Measurements from ENCODE around the gene BCKDHA. TPM values are rescaled to one million over a fixed set of nuclear protein-coding genes. Genes with fewer than 3 reads are reported as not detected.

The BCKDHA gene
- 51.0 TPM for total RNA-seq
- long read RNA-seq, transcript BCKDHA-201 (9 exons, 2,103 nt), result major isoform, 206 of 255 reads
- long read RNA-seq, partial matches to known transcripts, result 29 of 255 reads
- long read RNA-seq, other reads (novel, unspliced or antisense), result 20 of 255 reads

DNA sequence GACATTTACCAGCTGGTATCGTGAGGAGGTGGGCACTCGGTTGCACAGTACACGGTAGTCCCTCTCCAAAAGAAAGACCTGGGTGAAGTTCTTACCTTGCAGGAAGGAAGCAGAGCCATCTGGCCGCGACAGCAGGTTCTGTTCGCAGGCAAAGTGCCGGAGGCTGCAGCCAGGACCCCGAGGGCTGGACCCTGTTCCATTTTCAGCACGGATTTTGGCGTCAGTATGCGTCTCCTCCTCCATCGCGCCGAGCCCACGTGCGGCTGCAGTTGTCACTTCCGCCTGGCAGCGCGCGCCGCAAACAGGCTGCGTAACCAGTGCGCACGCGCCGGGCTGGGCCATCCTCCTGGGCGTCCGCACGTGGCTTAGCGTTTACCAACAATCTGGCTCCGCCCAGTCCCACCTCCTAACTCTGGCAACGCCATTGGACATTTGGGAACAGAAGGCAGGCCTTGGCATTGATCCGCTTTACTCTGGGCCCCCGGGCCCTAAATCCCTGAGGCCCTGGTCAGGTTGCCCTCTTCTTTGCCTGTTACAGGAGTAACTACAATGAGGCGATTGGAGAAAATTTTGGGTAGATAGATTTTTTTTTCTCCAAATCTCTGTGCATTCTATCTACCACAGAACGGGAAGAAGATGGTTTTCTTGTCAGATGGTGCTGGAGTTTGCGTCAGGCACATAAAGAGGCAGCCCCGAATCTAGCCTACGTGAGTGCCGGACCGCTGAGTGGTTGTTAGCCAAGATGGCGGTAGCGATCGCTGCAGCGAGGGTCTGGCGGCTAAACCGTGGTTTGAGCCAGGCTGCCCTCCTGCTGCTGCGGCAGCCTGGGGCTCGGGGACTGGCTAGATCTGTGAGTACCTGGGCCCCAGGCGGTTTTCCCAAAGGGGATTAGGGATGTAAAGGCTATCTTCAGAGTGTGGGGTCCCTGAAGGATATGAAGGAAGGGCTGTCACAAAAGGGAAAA lies at the start of gene BCKDHA, which contains the start of gene EXOSC5:
BCKDHA (plus strand) TSS at position 733 of the 964 bp plus-strand sequence; CDS start at position 743, 10 bp downstream.
EXOSC5 (minus strand) TSS at position 274 of the 964 bp plus-strand sequence; CDS start at position 243, 31 bp downstream.
- intact Hi-C loops (cut with micrococcal nuclease), result no loop called here
- H3K27ac ChIP-seq (replicated peaks), result peak within 1 kb of the TSS; percentile 96
- peak; percentile 99 for DNase-seq
- TF ChIP-seq, protein P1, sequence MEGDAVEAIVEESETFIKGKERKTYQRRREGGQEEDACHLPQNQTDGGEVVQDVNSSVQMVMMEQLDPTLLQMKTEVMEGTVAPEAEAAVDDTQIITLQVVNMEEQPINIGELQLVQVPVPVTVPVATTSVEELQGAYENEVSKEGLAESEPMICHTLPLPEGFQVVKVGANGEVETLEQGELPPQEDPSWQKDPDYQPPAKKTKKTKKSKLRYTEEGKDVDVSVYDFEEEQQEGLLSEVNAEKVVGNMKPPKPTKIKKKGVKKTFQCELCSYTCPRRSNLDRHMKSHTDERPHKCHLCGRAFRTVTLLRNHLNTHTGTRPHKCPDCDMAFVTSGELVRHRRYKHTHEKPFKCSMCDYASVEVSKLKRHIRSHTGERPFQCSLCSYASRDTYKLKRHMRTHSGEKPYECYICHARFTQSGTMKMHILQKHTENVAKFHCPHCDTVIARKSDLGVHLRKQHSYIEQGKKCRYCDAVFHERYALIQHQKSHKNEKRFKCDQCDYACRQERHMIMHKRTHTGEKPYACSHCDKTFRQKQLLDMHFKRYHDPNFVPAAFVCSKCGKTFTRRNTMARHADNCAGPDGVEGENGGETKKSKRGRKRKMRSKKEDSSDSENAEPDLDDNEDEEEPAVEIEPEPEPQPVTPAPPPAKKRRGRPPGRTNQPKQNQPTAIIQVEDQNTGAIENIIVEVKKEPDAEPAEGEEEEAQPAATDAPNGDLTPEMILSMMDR (IDR thresholded peaks at IDR 0.05; ENCODE audit: borderline replicate concordance), result peak; percentile 9
- peaks cover 68% of the 10 kb centered on the region for H3K4me1 ChIP-seq
- no peaks in the 10 kb centered on the region for H3K27me3 ChIP-seq (ENCODE audit: low read depth)
- no peaks in the 10 kb centered on the region for H3K9me3 ChIP-seq (replicated peaks)
- H3K36me3 ChIP-seq, result peaks cover 5% of the 10 kb centered on the region
- H3K4me3 ChIP-seq, result peak within 1 kb of the TSS; percentile 99

DNA sequence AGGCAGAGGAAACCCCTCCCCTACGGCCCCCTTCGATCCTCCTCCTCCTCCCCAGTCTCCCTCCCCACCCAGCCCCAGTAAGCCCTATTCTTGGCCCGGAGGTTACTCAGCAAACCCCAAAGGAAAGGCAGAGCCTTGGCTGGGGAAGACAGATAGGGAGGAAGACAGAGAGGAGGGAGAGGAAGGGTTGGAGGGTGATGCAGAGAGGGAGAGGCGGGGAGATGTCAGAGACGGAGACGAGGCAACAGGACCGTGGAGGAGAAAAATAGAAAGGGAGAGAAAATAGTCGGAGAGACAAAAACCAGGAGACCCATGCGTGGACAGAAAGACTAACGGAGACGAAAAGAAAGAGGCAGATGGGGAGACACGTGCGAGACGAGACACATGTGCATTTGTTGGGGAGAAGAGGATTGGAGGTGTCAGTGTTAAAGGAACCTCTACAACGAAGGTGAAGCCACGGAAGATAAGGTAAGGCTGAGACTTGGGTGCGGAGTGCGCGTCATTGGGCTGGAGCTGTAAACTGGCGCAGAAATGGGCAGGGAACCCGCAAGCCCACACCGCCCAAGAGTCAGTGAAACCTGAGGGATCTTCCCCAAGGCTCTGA lies 46.8 kb upstream of the BCKDHA start:
- Histone ChIP-seq H3K27ac (replicated peaks) (peak overlapping the region; percentile 94), H3K4me1 (peaks cover 70% of the 10 kb centered on the region), H3K27me3 (ENCODE audit: low read depth) (peaks cover 13% of the 10 kb centered on the region), H3K4me3 (peak overlapping the region; percentile 93), H3K36me3 (peaks cover 16% of the 10 kb centered on the region), H3K9me3 (replicated peaks) (no peaks in the 10 kb centered on the region)
- intact Hi-C loops (cut with micrococcal nuclease), result no loop called here
- DNase-seq, result no peak
- TF ChIP-seq, protein P1 (IDR thresholded peaks at IDR 0.05; ENCODE audit: borderline replicate concordance), result no peak

DNA sequence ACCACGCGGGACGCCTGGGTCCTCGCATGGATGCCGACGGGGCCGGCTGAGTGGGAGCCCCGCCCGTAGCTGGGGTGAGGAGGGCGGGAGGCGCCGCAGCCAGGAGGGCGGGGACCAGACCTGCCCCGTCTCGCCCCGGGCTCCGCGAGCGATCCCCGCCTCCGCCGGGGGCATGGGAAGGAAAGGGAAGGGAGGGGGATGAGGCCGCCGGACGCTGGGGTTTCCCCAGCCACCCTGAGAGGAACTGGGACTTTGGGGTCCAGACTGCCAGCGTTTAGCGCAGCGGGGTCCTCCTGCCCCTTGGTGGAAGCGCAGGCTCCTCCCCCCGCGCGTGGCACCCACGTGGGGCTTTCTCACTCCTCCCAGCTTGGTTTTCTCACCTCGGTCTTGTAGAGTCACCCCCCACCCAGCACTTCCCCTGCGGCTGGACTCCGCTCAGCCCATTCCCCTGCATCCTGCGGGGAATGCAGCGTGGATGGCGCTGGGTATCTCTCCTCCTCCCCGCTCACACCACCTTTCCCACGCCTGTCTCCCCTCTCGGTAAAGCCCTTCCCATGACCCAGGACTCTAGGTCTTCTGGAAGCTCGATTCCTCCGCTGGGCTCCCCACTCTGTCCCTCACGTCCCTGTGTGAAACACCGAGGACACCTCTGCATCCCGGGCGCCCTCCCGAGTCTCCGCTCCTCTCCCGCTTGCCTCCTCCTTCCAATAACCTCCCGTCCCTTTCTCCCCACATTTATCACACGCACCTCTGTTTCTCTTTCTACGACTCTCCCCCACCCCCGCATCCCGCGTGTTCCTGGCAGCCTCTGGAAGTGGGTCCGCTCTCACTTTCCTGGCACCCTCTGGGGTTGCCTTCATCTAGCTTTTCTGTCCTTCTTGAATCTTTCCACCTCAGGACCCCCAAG lies 46.0 kb upstream of the BCKDHA start:
- Histone ChIP-seq H3K36me3 (peaks cover 16% of the 10 kb centered on the region), H3K4me3 (peak overlapping the region; percentile 93), H3K4me1 (peaks cover 74% of the 10 kb centered on the region), H3K27me3 (ENCODE audit: low read depth) (peaks cover 13% of the 10 kb centered on the region), H3K9me3 (replicated peaks) (no peaks in the 10 kb centered on the region), H3K27ac (replicated peaks) (peak overlapping the region; percentile 94)
- TF ChIP-seq, protein P1 (IDR thresholded peaks at IDR 0.05; ENCODE audit: borderline replicate concordance), result no peak
- intact Hi-C loops (cut with micrococcal nuclease), result no loop called here
- DNase-seq, result peak; percentile 75

DNA sequence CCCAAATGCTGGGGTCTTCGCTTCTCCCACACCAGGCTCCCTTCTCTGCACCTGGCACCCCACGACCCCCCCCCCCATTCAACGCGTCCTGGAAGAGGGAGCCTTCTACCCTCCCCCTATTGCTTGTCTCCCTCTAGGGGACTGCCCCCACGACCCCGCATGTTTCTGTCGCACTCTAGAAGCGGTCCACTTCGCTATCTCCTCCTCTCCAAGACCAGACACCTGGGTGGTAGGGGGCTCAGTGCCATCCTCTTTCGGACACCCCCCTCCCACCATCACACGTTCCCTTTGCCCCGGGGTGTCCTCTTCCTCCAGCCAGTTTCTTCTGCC lies 45.4 kb upstream of the BCKDHA start:
- intact Hi-C loops (cut with micrococcal nuclease), result no loop called here
- Histone ChIP-seq H3K36me3 (peaks cover 11% of the 10 kb centered on the region), H3K9me3 (replicated peaks) (no peaks in the 10 kb centered on the region), H3K27ac (replicated peaks) (peak overlapping the region; percentile 94), H3K27me3 (ENCODE audit: low read depth) (peaks cover 13% of the 10 kb centered on the region), H3K4me3 (peak overlapping the region; percentile 93), H3K4me1 (peaks cover 74% of the 10 kb centered on the region)
- TF ChIP-seq, protein P1 (IDR thresholded peaks at IDR 0.05; ENCODE audit: borderline replicate concordance), result no peak
- no peak for DNase-seq
